BE2C (cell line): ENCODE measurements around the gene KIF15.

Experiments used
- DNase-seq: peaks from one replicate; pipeline ENCODE4 v3.0.0-alpha.2; 2020
- H3K27me3 ChIP-seq: fragments of 250-450 bp; sonication (Bioruptor Pico); 2 replicates; pipeline ENCODE4 v1.5.1; 2020; ENCODE audit warnings: mild to moderate bottlenecking
- H3K36me3 ChIP-seq: fragments of 250-450 bp; sonication (Bioruptor Pico); 2 replicates; pipeline ENCODE4 v1.5.1; 2020; ENCODE audit warnings: mild to moderate bottlenecking
- H3K4me1 ChIP-seq: fragments of 250-450 bp; sonication (Bioruptor Pico); 2 replicates; pipeline ENCODE4 v1.5.1; 2020
- H3K4me3 ChIP-seq: 2 replicates; pipeline ENCODE4 v1.5.1; 2011; ENCODE audit warnings: low read depth, low read length
- H3K9me3 ChIP-seq: fragments of 250-450 bp; sonication (Bioruptor Pico); 2 replicates; pipeline ENCODE4 v1.5.1; 2020
- CTCF ChIP-seq: IDR thresholded peaks from 2 replicates; pipeline ENCODE4 v1.5.1; 2012; ENCODE audit warnings: mild to moderate bottlenecking, low read depth, low read length

KIF15 gene

GRCh38 chr3:44771424-44772098 lies 10.0 kb downstream of the KIF15 start:
- Histone ChIP-seq H3K9me3 (no peaks in the 10 kb centered on the region), H3K4me1 (no peaks in the 10 kb centered on the region), H3K27me3 (no peaks in the 10 kb centered on the region), H3K36me3 (peaks cover 3% of the 10 kb centered on the region; the same call in 1 of the 2 replicates), H3K4me3 (no peak overlapping the region)
- TF ChIP-seq CTCF, result no peak
- no peak for DNase-seq

GRCh38 chr3:44772099-44772442 lies 10.5 kb downstream of the KIF15 start:
- Histone ChIP-seq H3K4me3 (no peak overlapping the region), H3K27me3 (no peaks in the 10 kb centered on the region), H3K4me1 (no peaks in the 10 kb centered on the region), H3K9me3 (no peaks in the 10 kb centered on the region), H3K36me3 (peaks cover 3% of the 10 kb centered on the region; the same call in 1 of the 2 replicates)
- TF ChIP-seq CTCF, result no peak
- no peak for DNase-seq

GRCh38 chr3:44782891-44783290 lies 21.3 kb downstream of the KIF15 start:
- Histone ChIP-seq H3K36me3 (no peaks in the 10 kb centered on the region; the same call in 1 of the 2 replicates), H3K4me1 (no peaks in the 10 kb centered on the region), H3K9me3 (no peaks in the 10 kb centered on the region), H3K4me3 (no peak overlapping the region), H3K27me3 (no peaks in the 10 kb centered on the region)
- TF ChIP-seq CTCF, result no peak
- DNase-seq, result no peak

GRCh38 chr3:44795197-44795596 lies 33.6 kb downstream of the KIF15 start:
- Histone ChIP-seq H3K27me3 (no peaks in the 10 kb centered on the region), H3K36me3 (peaks cover 14% of the 10 kb centered on the region), H3K4me1 (no peaks in the 10 kb centered on the region), H3K4me3 (no peak overlapping the region), H3K9me3 (no peaks in the 10 kb centered on the region)
- TF ChIP-seq CTCF, result no peak
- no peak for DNase-seq

- Histone ChIP-seq H3K4me3 (no peak overlapping the region), H3K9me3 (no peaks in the 10 kb centered on the region), H3K27me3 (no peaks in the 10 kb centered on the region), H3K36me3 (peaks cover 14% of the 10 kb centered on the region), H3K4me1 (no peaks in the 10 kb centered on the region)
- TF ChIP-seq CTCF, result no peak
- DNase-seq, result no peak
Observed at GRCh38 chr3:44802011-44802410, 40.4 kb downstream of the KIF15 start.

GRCh38 chr3:44803298-44803697 lies 41.7 kb downstream of the KIF15 start:
- Histone ChIP-seq H3K9me3 (no peaks in the 10 kb centered on the region), H3K4me3 (no peak overlapping the region), H3K27me3 (no peaks in the 10 kb centered on the region), H3K4me1 (no peaks in the 10 kb centered on the region), H3K36me3 (0 out of 2 replicates have a peak, but pooled peaks cover 7% of the 10 kb centered on the region)
- TF ChIP-seq CTCF, result no peak
- DNase-seq, result no peak
